HG03469 (cell line): Measurements from ENCODE around the gene SELE.

Experiments
- ATAC-seq: cut with Tn5 transposase; IDR thresholded peaks from one replicate; pipeline ENCODE4 v1.9.1; 2021; ENCODE audit warnings: mild to moderate bottlenecking, moderate library complexity, moderate number of reproducible peaks; ENCODE audit not compliant: unreplicated experiment

Gene SELE, protein sequence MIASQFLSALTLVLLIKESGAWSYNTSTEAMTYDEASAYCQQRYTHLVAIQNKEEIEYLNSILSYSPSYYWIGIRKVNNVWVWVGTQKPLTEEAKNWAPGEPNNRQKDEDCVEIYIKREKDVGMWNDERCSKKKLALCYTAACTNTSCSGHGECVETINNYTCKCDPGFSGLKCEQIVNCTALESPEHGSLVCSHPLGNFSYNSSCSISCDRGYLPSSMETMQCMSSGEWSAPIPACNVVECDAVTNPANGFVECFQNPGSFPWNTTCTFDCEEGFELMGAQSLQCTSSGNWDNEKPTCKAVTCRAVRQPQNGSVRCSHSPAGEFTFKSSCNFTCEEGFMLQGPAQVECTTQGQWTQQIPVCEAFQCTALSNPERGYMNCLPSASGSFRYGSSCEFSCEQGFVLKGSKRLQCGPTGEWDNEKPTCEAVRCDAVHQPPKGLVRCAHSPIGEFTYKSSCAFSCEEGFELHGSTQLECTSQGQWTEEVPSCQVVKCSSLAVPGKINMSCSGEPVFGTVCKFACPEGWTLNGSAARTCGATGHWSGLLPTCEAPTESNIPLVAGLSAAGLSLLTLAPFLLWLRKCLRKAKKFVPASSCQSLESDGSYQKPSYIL

DNA sequence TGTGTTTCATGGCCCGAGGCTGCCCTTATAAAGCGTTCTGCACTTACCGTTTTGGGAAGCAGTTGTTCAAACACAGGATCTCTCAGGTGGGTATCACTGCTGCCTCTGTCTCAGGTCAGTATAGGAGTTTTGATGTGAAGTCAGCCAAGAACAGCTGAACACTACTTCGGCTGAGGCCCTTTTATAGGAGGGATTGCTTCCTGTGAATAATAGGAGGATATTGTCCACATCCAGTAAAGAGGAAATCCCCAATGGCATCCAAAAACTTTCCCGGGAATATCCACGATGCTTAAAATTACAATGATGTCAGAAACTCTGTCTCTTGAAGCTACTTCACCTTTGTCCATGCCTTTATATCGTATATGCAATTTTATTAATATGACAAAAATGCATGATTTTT lies at the start of gene SELE:
Gene SELE (minus strand): TSS at position 156 of the 400 bp plus-strand sequence. CDS start 467 bp downstream, outside the sequence.
- ATAC-seq: no peak

- ATAC-seq: no peak
These were observed 48.7 kb upstream of the SELE start for GRCh38 chr1:169782596-169782995.

- no peak for ATAC-seq
These were observed 46.1 kb upstream of the SELE start for GRCh38 chr1:169779970-169780369.

- no peak for ATAC-seq
These were observed 45.3 kb upstream of the SELE start for GRCh38 chr1:169779150-169779549.

GRCh38 chr1:169776440-169776839 lies 42.6 kb upstream of the SELE start:
- no peak for ATAC-seq

- no peak for ATAC-seq
These were observed 34.3 kb upstream of the SELE start for GRCh38 chr1:169768161-169768560.

- ATAC-seq: no peak
These were observed 31.9 kb upstream of the SELE start for GRCh38 chr1:169765580-169766331.

GRCh38 chr1:169764919-169765318 lies 31.0 kb upstream of the SELE start:
- no peak for ATAC-seq

DNA sequence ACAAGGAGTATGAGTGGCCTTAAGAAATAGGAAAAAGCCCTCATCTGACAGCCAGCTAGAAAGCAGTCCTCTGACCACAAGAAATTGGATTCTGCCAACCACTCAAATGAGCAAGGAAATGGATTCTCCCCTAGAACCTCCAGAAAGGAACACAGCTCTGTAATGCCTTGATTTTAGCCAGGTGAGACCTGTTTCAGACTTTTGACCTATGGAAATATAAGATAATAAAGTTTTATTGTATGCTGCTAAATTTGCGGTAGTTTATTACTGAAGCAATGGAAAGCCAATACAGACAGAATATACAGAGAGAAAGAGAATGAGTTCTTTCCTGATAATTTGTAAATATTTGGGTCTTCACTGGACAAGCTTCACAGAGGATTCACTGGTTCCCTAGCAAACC lies 28.8 kb upstream of the SELE start:
- no peak for ATAC-seq

DNA sequence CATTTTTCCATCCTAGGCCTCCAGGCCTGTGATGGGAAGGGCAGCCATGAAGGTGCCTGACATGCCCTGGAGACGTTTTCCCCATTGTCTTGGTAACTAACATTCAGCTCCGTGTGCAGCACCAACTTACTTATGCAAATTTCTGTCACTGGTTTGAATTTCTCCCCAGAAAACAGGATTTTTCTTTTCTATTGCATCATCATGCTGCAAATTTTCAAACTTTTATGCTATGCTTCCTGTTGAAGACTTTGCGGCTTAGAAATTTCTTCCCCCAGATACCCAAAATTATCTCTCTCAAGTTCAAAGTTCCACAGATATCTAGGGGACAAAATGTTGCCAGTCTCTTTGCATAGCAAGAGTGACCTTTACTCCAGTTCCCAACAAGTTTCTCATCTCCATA lies 25.2 kb upstream of the SELE start:
- no peak for ATAC-seq

- no peak for ATAC-seq
These were observed 19.7 kb upstream of the SELE start for GRCh38 chr1:169753549-169753948.

DNA sequence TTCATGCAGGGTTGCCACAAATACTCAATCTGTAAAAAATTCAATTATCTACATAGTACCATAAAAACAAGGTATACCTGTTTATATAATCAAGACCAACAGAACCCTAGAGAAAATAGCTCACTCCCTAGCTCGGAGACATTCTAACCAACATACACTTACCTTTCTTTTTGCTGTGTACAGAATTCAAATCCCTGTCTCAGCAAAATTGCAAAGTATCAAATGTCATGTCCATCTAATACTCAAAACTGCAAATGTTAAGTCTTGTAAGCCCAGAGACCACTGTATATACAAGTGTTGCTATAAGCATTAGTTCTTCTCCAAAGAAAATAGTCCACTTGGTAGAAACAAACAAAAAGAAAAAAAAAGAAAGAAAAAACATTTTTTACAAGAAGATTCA lies 16.2 kb upstream of the SELE start:
- ATAC-seq: no peak

DNA sequence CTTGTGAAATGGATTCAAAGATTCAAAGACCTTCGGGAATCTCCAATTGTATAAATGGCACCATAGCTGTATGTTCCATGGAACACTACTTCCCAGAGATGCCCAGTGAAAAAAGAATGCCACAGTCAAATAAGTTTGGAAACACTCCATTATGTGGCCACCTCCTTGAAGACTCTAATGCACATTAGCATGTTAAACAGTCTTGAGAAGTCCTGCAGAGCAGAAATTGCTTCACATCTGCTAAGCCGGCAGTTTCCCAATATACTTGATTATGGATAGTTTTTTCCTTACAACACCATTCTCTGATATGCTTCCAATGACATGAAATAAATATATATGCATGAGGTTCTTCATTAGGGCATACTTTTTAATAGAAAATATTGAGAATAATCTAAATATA lies 12.7 kb upstream of the SELE start:
- no peak for ATAC-seq

DNA sequence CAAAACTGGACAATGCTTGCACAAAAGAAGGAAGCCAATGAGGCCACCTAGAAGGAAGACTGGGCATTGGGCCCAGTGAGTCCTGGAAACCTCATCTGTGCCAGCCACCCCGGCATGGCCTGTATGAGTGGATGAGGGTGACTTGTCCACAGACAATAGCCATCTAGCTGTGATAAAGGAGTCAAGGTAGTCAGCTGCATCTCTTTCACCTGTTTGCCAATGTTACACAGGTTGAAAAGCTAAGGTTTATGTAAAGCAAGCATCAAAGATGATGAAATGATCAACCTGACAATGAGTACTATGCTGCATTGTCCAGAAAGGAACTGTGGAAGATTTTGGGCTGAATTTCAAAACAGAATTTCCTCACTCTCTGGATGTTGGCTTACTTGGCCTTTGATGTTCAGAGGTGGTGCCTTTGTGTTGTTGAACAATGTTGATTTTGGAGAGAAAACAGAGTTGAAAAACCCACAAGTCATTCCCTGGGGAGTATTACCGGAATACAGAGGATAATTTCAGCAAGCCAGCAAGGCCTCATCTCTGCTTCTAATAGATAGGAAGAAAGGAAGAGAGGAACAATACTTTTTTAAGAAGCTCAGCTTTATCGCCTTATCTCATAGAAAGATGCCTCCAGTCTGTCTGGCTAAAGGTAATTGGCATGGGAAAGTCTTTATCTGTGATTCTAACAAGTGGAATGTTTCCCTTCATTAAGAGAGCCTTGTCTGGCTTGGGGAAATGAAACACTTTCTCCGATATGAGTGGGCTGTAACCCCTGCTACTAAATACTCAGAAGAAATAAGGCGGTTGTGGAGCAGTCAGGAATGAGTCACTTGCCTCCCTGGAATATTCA lies 11.4 kb upstream of the SELE start:
- no peak for ATAC-seq

DNA sequence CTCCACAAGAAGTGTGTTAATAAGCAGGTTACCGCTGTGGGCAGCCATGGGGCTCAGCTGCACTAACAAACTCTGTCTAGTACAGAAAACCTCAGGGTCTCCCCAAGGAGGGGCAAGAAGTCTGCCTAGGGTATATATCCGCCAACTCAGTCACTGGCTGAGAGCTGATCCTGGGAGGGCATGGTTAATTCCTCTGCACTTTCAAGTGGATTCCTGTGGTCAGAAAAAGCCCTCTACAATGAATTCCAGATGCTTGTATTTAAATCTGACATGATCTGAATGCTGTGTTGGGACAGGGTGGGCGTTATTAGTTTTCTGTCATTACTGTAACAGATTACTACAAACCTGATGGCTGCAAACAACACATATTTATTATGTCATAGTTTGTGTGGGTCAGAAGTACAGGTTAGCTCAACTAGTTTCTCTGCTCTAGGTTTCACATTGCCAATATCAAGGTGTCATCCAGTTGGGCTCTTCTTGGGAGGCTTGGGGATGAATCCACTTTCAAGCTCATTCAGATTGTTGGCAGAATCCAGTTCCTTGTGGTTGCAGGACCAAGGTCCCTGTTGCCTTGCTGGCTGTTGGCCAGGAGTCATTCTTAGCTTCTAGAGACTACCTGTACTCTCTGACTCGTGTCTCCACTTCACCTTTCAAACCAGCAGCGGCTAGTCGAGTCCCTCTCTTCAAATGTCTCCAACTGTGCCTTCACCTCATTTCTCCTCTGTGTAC lies 8.0 kb upstream of the SELE start:
- ATAC-seq: no peak

GRCh38 chr1:169739980-169740379 lies 6.1 kb upstream of the SELE start:
- no peak for ATAC-seq

- ATAC-seq: no peak
These were observed 2.4 kb downstream of the SELE start for GRCh38 chr1:169731446-169731845.

DNA sequence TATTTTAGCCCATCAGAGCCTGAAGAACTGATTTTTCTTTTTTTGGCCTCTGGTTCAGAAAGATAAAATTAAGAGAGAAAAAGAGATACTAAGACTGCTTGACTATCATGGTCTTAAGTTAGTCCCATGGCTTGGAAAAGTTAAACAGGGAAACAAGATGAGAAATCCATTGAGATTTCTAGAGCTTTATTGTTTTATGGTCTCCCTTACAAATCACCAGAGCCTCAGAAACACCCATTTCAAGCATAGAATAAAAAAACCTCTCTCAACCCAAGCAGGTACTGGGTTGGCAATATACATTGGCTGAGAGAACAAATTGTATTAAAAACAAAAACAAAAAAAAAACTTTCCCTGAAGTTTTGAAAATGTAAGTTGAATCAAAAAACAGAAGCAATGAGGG lies 3.9 kb downstream of the SELE start:
- ATAC-seq: no peak

DNA sequence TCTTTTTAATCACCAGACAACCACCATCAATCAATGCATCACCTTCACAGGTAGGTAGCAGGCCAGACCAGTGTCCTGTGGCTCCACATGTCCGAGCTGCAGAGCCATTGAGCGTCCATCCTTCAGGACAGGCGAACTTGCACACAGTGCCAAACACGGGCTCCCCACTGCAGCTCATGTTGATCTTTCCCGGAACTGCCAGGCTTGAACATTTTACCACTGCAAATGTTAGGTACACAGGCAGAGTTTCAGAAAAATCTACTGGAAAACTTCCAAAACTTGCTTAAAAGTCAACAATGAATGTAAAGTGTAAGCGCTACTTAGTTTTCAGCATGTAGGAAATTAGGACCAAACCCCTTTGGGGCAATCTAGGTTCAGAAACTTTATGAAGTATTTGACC lies 6.6 kb downstream of the SELE start:
- no peak for ATAC-seq

DNA sequence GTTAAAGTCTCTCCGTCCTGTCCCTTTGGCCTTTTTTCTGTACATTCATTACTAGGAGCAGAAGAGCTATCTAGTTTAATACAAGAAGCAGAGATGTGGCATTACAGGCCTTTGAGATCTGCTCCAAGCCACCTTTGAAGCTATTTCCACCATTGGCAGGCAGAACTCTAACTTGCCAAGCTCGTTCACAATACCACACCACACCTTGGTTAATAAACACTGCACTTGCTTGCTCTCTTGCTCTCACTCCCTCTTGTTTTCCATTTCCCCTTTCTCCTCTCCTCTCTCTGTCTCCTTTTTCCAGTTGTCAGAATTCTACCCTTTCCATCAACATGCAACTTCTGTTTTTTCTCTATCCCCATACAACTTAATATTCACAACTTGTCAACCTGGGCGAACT lies 7.0 kb downstream of the SELE start:
- no peak for ATAC-seq
